GM10248 (cell line): ENCODE results near the gene SCFD2.

Experiments used
- CTCF ChIA-PET: fragments of 300-600 bp; sonication (Branson Sonifier 250); formaldehyde crosslinking; extraction: SDS; loops from one replicate; lab custom pipeline; 2021; ENCODE audit warnings: antibody characterized with exemption; lab: Yijun Ruan, JAX
- POLR2A ChIA-PET: fragments of 350-650 bp; sonication (Branson Sonifier 250); formaldehyde crosslinking; extraction: SDS; loops from one replicate; lab custom pipeline; 2020; ENCODE audit warnings: antibody characterized with exemption; lab: Yijun Ruan, JAX
- DNase-seq: peaks from one replicate; pipeline ENCODE4 v3.0.0; 2012; ENCODE audit errors: extremely low spot score
- CTCF ChIP-seq: IDR thresholded peaks from 2 replicates; pipeline ENCODE4 v1.5.1; 2012; ENCODE audit warnings: mild to moderate bottlenecking, low read depth; ENCODE audit errors: extremely low read depth, missing control alignments, control extremely low read depth

The SCFD2 gene

GRCh38 chr4:53103481-53103880, 262.4 kb downstream of the SCFD2 start:
- ChIA-PET CTCF (interaction anchor here (1.4 kb wide), 1 partner anchor 55 kb away, joined by 4 read pairs; no protein-coding TSS in a partner anchor), POLR2A (no interaction called here)
- no peak for DNase-seq
- no peak for TF ChIP-seq CTCF

- POLR2A ChIA-PET = no interaction called here
- CTCF ChIA-PET = no interaction called here
- no peak for DNase-seq
- no peak for TF ChIP-seq CTCF
Observed at GRCh38 chr4:53101191-53101581, 264.7 kb downstream of the SCFD2 start.

- TF ChIP-seq CTCF = no peak
- DNase-seq = no peak
Observed at GRCh38 chr4:53100501-53101190, 265.2 kb downstream of the SCFD2 start.

GRCh38 chr4:53098681-53099121, 267.2 kb downstream of the SCFD2 start:
- no peak for TF ChIP-seq CTCF
- ChIA-PET POLR2A (no interaction called here), CTCF (no interaction called here)
- no peak for DNase-seq

More at GRCh38 chr4:53100501-53101190, 265.2 kb downstream of the SCFD2 start:
- CTCF ChIA-PET = no interaction called here
- POLR2A ChIA-PET = no interaction called here

- POLR2A ChIA-PET = no interaction called here
- TF ChIP-seq CTCF = no peak
Observed at GRCh38 chr4:53094040-53094439, 271.8 kb downstream of the SCFD2 start.

GRCh38 chr4:53089936-53090729, 275.7 kb downstream of the SCFD2 start:
- no peak for TF ChIP-seq CTCF
- DNase-seq = no peak
- ChIA-PET CTCF (interaction anchor here (1.0 kb wide), 1 partner anchor 13 kb away, joined by 3 read pairs; no protein-coding TSS in a partner anchor), POLR2A (no interaction called here)

More at GRCh38 chr4:53094040-53094439, 271.8 kb downstream of the SCFD2 start:
- no peak for DNase-seq
- CTCF ChIA-PET = no interaction called here
